Upper lobe of left lung (tissue), 6 donors: ENCODE results near the gene SMC6. TPM values are rescaled to one million over a fixed set of nuclear protein-coding genes. Genes with fewer than 3 reads are reported as not detected.

ENCODE experiments used
- ATAC-seq, 2 donors: fragments of 200-7000 bp; cut with Tn5 transposase; one replicate each; pipeline ENCODE4 v1.9.1; 2022; ENCODE audit warnings: mild to moderate bottlenecking in 2 of 2, moderate library complexity in 2 of 2; ENCODE audit not compliant: low FRiP score in 2 of 2
- DNase-seq, 2 donors: peaks; one replicate each; pipeline ENCODE4 v3.0.0-alpha.2; 2019 to 2020
- H3K27ac ChIP-seq, 4 donors: fragments of 200-600 bp; sonication (generic); one replicate each; pipeline ENCODE4 v1.5.1; 2016 to 2019
- H3K27me3 ChIP-seq, 4 donors: fragments of 200-600 bp; sonication (generic); one replicate each; pipeline ENCODE4 v1.5.1; 2017 to 2019
- H3K36me3 ChIP-seq, 4 donors: fragments of 200-600 bp; sonication (generic); one replicate each; pipeline ENCODE4 v1.5.1; 2016 to 2019
- H3K4me1 ChIP-seq, 4 donors: fragments of 200-600 bp; sonication (generic); one replicate each; pipeline ENCODE4 v1.5.1; 2018 to 2019
- H3K4me3 ChIP-seq, 4 donors: fragments of 200-600 bp; sonication (generic); one replicate each; pipeline ENCODE4 v1.5.1; 2017 to 2019; ENCODE audit warnings: mild to moderate bottlenecking in 2 of 4, moderate library complexity in 1 of 4
- H3K9me3 ChIP-seq, 4 donors: fragments of 200-600 bp; sonication (generic); one replicate each; pipeline ENCODE4 v1.5.1; 2018 to 2019
- EP300 ChIP-seq, 4 donors: sonication (generic); formaldehyde crosslinking; IDR thresholded peaks; one replicate each; pipeline ENCODE4 v1.5.1; 2017; ENCODE audit warnings: antibody characterized with exemption in 4 of 4, control low read depth in 2 of 4
- POLR2A ChIP-seq, 4 donors: fragments of 450-650 bp; IDR thresholded peaks; one replicate each; pipeline ENCODE4 v1.5.1; 2016 to 2017; ENCODE audit warnings: antibody characterized with exemption in 4 of 4, mild to moderate bottlenecking in 2 of 4
- POLR2AphosphoS5 ChIP-seq, 2 donors: sonication (generic); formaldehyde crosslinking; IDR thresholded peaks; one replicate each; pipeline ENCODE4 v1.5.1; 2017; ENCODE audit warnings: antibody characterized with exemption in 2 of 2
- WGBS, 2 donors: methylation state at CpG; one replicate each; pipeline ENCODE4 v1.1.5; 2017 to 2018; 5-methylcytosine and 5-hydroxymethylcytosine counted together
- total RNA-seq, 6 donors: library from RNA; depleted of rRNA in 4 of 6; stranded (reverse); fragments of >200 nt in 4 of 6; gene quantifications; one replicate each; pipeline versions ENCODE4 v1.1.0 to v1.2.1, GENCODE V29; 2016 to 2021
- TF ChIP-seq, protein P1 (sequence below), 6 experiments: fragments of 450-650 bp in 4 of 6; fragments of 200-600 bp in 2 of 6; sonication (generic) in 2 of 6; IDR thresholded peaks; one replicate each; pipeline ENCODE4 v1.5.1; 2016 to 2019; ENCODE audit warnings: antibody characterized with exemption in 6 of 6
- donor health status: DM: no; HTN: no; CAD: no; lungs with moderate emphysema.
- donor health status: DM: no; HTN: yes; CAD: no; lungs with severe emphysema.

The SMC6 gene
- total RNA-seq, 6 donors from 2014 or later: 5.8 to 30.8 (median 13.6) TPM

DNA sequence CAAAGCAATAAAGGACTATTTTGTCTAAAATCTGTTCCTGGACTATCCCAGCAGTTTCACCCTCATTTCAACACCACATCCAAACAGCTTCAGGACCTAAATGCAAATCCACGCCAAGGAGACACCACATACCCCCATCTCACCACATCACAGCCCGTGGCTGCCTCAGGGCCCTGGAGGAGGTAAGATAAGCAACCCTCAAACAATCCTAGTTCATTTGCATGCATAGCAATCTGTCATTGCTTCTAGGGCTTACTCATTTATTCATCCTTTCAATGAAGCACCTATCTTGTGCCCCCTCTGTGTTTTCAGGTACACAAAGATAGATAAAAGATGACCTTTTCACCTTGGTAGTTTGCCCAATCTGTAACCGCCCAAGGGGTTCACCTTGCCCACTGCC is 126.6 kb downstream of the SMC6 start:
- no peak overlapping the region for H3K27ac ChIP-seq
- 74 to 75% methylated on average over 3 of the region's 3 CpGs for WGBS, 2 donors
- no peak overlapping the region for H3K4me3 ChIP-seq
- H3K4me1 ChIP-seq: no peaks in the 10 kb centered on the region
- no peaks in the 10 kb centered on the region for H3K27me3 ChIP-seq
- no peaks in the 10 kb centered on the region for H3K36me3 ChIP-seq
- peaks cover 0 to 4% (median 0%) of the 10 kb centered on the region in 4 donors for H3K9me3 ChIP-seq
- ATAC-seq (no peak), DNase-seq (no peak)
- TF ChIP-seq EP300 (IDR thresholded peaks at IDR 0.05) (no peak), POLR2A (IDR thresholded peaks at IDR 0.05) (no peak), POLR2AphosphoS5 (IDR thresholded peaks at IDR 0.05) (no peak)
- TF ChIP-seq, protein P1, sequence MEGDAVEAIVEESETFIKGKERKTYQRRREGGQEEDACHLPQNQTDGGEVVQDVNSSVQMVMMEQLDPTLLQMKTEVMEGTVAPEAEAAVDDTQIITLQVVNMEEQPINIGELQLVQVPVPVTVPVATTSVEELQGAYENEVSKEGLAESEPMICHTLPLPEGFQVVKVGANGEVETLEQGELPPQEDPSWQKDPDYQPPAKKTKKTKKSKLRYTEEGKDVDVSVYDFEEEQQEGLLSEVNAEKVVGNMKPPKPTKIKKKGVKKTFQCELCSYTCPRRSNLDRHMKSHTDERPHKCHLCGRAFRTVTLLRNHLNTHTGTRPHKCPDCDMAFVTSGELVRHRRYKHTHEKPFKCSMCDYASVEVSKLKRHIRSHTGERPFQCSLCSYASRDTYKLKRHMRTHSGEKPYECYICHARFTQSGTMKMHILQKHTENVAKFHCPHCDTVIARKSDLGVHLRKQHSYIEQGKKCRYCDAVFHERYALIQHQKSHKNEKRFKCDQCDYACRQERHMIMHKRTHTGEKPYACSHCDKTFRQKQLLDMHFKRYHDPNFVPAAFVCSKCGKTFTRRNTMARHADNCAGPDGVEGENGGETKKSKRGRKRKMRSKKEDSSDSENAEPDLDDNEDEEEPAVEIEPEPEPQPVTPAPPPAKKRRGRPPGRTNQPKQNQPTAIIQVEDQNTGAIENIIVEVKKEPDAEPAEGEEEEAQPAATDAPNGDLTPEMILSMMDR (IDR thresholded peaks at IDR 0.05): no peak

DNA sequence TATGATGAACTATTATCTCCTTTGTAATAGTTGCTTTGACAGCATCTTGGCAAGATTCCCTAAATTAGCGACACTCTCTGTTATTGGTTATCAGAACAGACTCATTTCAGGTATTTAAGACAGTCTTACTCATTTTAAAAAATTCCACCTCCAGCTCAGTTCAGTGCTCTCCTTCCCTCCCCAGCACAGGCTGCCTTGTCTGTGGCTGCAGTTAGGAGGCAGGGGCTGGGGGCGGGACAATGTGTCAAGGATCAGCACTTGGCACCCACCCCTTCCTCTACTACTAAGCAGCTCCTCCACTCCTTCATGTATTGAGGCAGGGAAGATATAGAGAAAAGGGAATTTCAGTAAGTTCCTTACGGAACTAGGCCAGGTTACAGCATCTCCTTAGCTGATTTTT is 128.2 kb downstream of the SMC6 start:
- Histone ChIP-seq H3K27me3 (no peaks in the 10 kb centered on the region), H3K9me3 (peaks cover 0 to 4% (median 0%) of the 10 kb centered on the region in 4 donors), H3K27ac (no peak overlapping the region), H3K4me3 (no peak overlapping the region), H3K36me3 (no peaks in the 10 kb centered on the region), H3K4me1 (no peaks in the 10 kb centered on the region)
- TF ChIP-seq POLR2A (IDR thresholded peaks at IDR 0.05): no peak
- no peak for TF ChIP-seq POLR2AphosphoS5 (IDR thresholded peaks at IDR 0.05)
- TF ChIP-seq EP300 (IDR thresholded peaks at IDR 0.05): no peak
- TF ChIP-seq, protein P1 (IDR thresholded peaks at IDR 0.05): no peak
- DNase-seq: no peak
- 90% methylated on average over 3 of the region's 3 CpGs for WGBS, 2 donors
- no peak for ATAC-seq

DNA sequence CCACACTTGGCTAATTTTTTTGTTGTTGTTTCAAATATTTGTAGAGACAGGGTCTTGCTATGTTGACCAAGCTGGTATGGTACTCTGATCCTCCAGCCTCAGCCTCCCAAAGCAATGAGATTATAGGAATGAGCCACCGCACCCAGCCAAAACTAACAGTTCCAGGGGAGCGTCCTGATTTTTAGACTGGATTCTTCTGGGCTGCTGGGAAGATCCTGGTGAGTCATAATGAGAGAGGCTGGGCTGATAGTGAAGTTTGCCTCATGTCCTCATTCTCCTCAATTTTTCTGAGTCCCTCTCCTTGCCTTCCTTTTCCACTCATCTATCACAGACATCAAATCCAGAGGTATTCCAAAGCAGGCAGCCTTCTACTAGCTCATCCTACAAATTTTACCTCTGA is 131.8 kb downstream of the SMC6 start:
- DNase-seq (no peak), ATAC-seq (peak in 1 of 2 donors; percentile 64)
- H3K9me3 ChIP-seq: no peaks in the 10 kb centered on the region
- no peaks in the 10 kb centered on the region for H3K4me1 ChIP-seq
- no peaks in the 10 kb centered on the region for H3K27me3 ChIP-seq
- no peak overlapping the region for H3K4me3 ChIP-seq
- TF ChIP-seq, protein P1 (IDR thresholded peaks at IDR 0.05): no peak
- TF ChIP-seq EP300 (IDR thresholded peaks at IDR 0.05) (no peak), POLR2AphosphoS5 (IDR thresholded peaks at IDR 0.05) (no peak), POLR2A (IDR thresholded peaks at IDR 0.05) (no peak)
- no peak overlapping the region for H3K27ac ChIP-seq
- no peaks in the 10 kb centered on the region for H3K36me3 ChIP-seq
- 77 to 81% methylated on average over 2 of the region's 2 CpGs for WGBS, 2 donors

DNA sequence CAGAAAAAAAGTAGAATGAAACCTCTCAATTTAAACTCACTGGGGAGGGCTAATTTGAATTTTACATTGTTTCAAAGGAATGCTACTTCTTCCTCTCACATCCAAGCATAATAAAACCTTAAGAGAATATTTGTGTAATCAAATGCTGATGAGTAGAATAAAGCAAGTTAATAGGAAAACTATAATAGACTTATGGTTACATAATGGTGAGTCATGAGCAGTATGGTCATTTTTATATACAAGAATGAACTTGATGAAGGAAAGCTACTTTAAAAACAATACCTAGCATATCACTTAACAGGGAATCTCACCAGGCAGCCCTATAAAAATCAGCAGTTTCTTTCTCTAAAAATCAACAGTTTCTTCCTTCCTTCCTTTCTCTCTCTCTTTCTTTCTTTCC is 132.8 kb downstream of the SMC6 start:
- H3K27ac ChIP-seq: no peak overlapping the region
- TF ChIP-seq EP300 (IDR thresholded peaks at IDR 0.05) (no peak), POLR2A (IDR thresholded peaks at IDR 0.05) (no peak), POLR2AphosphoS5 (IDR thresholded peaks at IDR 0.05) (no peak)
- TF ChIP-seq, protein P1 (IDR thresholded peaks at IDR 0.05): no peak
- no peaks in the 10 kb centered on the region for H3K4me1 ChIP-seq
- H3K27me3 ChIP-seq: no peaks in the 10 kb centered on the region
- no peaks in the 10 kb centered on the region for H3K36me3 ChIP-seq
- ATAC-seq: no peak
- no peak overlapping the region for H3K4me3 ChIP-seq
- no peaks in the 10 kb centered on the region for H3K9me3 ChIP-seq
- DNase-seq: no peak

DNA sequence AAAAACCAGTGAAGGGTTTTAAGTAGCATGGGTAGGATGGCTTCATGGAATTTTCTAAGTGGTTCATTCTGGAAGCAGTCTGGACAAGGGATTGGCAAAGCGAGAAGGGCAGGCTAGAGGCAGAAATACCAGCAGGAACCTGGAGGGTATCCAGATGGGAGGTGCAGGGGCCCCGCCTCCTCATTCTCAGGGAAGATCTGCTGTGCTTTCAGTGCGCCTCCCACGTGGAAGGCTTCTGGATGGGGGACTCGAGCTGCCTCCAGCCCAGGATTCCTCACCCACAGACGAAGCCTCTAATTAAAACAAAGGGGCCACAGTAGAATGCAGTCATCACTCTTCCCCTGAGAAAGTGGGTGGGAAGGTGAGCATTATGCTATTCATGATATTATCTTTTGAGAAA is 133.3 kb downstream of the SMC6 start:
- ATAC-seq: no peak
- H3K4me1 ChIP-seq: no peaks in the 10 kb centered on the region
- TF ChIP-seq, protein P1 (IDR thresholded peaks at IDR 0.05): no peak
- H3K36me3 ChIP-seq: no peaks in the 10 kb centered on the region
- H3K27ac ChIP-seq: no peak overlapping the region
- no peak overlapping the region for H3K4me3 ChIP-seq
- H3K27me3 ChIP-seq: no peaks in the 10 kb centered on the region
- no peak for DNase-seq
- 50 to 74% methylated on average over 6 of the region's 6 CpGs for WGBS, 2 donors
- H3K9me3 ChIP-seq: no peaks in the 10 kb centered on the region
